COLO668 (cell line): ENCODE measurements around the gene KRTAP9-2.
A peak's percentile ranks its signal among the peaks of the same experiment; 100 is the strongest.
"Not testable (repeated sequence)": the region's sequence is repeated elsewhere in the genome, so short reads cannot be mapped to it uniquely, and the experiment has no call there.

Experiments
- DNase-seq: peaks from one replicate; lab custom pipeline; 2025; ENCODE audit not compliant: unreplicated experiment; lab: John Stamatoyannopoulos, UW

The KRTAP9-2 gene

DNA sequence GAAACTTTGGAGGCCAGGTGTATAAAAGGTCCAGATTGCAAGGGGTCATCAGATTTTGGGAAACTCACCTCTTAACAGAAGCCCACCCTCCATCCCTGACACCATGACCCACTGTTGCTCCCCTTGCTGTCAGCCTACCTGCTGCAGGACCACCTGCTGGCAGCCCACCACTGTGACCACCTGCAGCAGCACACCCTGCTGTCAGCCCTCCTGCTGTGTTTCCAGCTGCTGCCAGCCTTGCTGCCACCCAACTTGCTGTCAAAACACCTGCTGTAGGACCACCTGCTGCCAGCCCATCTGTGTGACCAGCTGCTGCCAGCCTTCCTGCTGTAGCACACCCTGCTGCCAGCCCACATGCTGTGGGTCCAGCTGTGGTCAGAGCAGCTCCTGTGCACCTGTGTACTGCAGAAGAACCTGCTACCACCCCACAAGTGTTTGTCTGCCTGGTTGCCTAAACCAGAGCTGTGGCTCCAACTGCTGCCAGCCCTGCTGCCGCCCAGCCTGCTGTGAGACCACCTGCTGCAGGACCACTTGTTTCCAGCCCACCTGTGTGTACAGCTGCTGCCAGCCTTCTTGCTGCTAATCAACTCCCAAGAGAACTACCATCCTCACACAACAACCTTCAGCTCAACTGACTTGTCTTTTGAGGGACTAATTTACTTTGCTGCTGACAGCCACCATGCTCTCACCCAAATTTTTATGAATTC, 6.1 kb downstream of the KRTAP9-2 start, which contains the start of gene KRTAP9-3:
Gene KRTAP9-3, plus strand, starts transcription at position 51 of the 707 bp plus-strand sequence. Its CDS starts 53 bp downstream, at position 104.
- DNase-seq = peak; percentile 14

DNA sequence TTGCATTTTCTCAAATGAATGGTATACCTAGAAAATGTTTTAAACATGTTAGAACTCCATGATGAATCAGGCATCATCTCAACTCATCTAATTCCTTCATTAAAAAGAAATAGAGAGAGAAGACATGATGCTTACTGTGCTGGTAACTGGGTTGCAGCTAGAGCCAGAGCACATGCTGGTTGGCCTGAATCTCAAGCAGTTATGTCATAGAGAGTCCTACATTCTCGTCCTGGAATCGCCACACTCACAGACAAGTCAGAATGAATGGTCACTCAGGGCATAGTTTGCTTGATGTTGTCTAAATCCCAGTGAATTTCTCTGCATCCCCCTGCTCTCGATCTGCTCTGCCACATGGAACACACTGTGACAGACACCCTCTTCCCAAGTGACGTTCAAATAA, 10.7 kb downstream of the KRTAP9-2 start:
- not testable (repeated sequence) for DNase-seq

DNA sequence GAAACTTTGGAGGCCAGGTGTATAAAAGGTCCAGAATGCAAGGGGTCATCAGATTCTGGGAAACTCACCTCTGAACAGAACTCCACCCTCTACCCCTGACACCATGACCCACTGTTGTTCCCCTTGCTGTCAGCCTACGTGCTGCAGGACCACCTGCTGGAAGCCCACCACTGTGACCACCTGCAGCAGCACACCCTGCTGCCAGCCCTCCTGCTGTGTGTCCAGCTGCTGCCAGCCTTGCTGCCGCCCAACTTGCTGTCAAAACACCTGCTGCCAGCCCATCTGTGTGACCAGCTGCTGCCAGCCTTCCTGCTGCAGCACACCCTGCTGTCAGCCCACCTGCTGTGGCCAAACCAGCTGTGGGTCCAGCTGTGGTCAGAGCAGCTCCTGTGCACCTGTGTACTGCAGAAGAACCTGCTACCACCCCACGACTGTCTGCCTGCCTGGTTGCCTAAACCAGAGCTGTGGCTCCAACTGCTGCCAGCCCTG, 11.5 kb downstream of the KRTAP9-2 start, which contains the start of gene KRTAP9-8:
Gene KRTAP9-8, plus strand, starts transcription at position 51 of the 489 bp plus-strand sequence. Its CDS starts 53 bp downstream, at position 104.
- peak; percentile 6 for DNase-seq

DNA sequence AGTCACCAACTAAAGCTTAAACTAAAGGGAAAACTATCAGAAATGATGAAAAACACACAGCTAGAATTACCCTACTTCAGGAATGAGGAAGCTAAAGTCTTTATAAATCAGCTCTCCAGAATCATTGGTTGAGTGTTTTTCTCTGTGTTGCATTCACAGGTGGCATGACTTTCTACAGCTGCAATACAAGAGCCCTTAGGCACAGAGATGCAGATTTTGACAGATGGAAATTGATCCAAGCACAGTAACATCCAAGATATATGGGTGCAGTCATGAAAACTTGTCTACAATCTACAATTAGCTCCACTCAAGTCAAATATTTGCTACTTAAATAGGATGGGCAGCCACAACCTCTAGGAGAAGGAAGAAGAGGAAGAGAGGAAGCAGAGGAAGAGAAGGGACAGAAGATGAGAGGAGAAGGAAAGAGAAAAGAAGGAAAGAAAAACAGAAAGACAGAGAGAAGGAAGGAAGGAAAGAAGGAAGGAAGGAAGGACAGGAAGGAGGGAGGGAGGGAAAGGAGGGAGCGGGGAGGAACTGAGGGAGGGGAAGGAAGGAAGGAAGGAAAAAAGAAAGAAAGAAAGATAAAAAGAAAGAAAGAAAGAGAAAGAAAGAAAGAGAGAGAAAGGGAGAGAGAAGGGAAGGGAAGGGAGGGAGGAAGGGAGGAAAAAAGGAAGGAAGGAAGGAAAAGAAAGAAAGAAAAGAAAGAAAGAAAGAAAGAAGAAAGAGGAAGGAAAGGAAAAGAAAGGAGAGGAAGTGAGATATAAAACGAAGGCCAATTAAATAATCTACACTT, 20.7 kb downstream of the KRTAP9-2 start:
- not testable (repeated sequence) for DNase-seq

DNA sequence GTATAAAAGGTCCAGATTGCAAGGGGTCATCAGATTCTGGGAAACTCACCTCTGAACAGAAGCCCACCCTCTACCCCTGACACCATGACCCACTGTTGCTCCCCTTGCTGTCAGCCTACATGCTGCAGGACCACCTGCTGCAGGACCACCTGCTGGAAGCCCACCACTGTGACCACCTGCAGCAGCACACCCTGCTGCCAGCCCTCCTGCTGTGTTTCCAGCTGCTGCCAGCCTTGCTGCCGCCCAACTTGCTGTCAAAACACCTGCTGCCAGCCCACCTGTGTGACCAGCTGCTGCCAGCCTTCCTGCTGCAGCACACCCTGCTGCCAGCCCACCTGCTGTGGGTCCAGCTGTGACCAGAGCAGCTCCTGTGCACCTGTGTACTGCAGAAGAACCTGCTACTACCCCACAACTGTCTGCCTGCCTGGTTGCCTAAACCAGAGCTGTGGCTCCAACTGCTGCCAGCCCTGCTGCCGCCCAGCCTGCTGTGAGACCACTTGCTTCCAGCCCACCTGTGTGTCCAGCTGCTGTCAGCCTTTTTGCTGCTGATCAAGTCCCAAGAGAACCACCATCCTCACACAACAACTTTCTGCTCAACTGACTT, 23.3 kb downstream of the KRTAP9-2 start, which contains the start of gene KRTAP9-4:
Gene KRTAP9-4, plus strand, starts transcription at position 51 of the 604 bp plus-strand sequence. Its CDS starts 34 bp downstream, at position 85.
- peak; percentile 4 for DNase-seq

DNA sequence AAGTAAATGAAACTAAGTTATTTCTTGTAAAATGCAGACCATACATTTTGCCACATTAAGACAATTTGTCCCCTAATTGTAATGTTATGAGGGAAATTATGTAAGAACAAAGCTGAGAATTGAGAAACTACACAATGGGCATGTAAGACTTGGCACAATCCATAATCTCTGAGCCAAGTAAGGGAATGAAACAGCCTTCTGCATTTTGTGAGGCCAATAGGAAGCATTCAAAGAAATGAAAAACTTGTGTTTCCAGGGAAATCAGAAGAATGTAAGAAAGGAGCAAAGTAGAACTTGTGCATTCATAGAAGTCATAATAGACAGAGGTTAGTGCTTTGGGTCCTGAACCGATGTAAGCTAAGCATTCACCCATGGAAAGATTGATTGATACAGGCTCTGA, 24.8 kb downstream of the KRTAP9-2 start:
- DNase-seq = no peak

DNA sequence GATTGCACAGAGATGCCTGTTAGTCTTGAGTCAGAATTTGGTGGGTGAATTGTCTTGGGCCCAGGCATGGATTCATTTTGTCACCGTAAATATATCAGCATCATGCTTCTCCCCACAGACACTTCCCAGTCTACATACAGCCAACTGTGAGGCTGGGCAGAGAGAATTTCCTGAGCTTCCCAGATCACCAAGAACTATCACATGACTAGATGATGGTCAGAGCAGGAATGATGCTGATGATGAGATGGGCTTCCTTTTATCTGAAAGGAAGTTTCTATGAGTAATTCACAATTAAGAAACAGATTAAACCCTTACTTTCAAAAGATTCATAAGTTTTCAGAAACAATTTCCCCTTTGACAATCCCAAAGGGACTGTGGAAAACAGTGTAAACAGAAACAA, 28.4 kb downstream of the KRTAP9-2 start:
- no peak for DNase-seq

DNA sequence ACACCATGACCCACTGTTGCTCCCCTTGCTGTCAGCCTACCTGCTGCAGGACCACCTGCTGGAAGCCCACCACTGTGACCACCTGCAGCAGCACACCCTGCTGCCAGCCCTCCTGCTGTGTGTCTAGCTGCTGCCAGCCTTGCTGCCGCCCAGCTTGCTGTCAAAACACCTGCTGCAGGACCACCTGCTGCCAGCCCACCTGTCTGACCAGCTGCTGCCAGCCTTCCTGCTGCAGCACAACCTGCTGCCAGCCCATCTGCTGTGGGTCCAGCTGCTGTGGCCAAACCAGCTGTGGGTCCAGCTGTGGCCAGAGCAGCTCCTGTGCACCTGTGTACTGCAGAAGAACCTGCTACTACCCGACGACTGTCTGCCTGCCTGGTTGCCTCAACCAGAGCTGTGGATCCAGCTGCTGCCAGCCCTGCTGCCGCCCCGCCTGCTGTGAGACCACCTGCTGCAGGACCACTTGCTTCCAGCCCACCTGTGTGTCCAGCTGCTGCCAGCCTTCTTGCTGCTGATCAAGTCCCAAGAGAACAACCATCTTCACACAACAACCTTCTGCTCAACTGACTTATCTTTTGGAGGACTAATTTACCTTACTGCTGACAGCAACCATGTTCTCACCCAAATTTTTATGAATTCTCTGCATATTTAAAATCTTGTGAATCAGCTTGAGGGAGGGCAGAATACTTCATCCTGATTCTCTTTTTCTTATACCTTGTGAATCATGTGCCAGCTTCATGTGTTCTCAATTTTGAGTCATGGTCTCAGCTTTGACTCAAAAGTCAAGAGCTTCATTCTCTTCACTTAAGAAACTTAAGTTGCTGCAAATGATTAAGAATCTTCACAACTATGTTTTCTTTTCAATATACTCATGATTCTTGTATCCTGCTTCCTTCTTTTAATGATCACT, 29.2 kb downstream of the KRTAP9-2 start, which contains the start of gene KRTAP9-9:
Gene KRTAP9-9, plus strand, starts transcription at position 4 of the 910 bp plus-strand sequence.
- DNase-seq = peak; percentile 2

DNA sequence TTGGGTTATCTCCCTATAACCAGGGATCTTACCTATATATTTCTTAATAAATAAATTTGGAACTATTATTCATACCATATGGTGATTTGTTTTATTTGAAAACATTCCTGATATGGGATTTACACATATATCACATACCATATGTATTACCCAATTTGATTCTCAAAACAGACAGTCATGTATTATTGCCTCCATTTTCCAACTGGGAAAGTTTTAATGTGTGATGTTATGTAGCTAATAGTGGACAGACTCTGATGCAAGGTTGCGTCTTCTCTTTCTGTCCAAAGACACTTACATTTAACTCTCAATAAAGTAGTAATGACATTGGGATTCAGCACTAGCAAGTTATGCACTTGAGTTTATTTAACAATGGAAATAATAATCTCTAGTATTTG, 29.8 kb downstream of the KRTAP9-2 start:
- DNase-seq = no peak

DNA sequence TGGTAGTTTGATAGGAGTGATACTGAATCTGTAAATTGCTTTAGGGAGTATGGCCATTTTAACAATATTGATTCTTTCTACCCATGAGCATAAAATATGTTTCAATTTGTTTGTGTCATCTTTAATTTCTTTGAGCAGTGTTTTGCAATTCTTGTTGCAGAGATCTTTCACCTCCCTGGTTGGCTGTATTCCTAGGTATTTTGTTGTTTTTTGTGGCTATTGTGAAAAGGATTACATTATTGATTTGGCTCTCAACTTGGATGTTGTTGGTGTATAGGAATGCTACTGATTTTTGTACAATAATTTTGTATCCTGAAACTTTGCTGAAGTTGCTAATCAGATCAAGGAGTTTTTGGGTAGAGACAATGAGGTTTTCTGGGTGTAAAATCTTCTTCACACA, 32.0 kb downstream of the KRTAP9-2 start:
- no peak for DNase-seq

DNA sequence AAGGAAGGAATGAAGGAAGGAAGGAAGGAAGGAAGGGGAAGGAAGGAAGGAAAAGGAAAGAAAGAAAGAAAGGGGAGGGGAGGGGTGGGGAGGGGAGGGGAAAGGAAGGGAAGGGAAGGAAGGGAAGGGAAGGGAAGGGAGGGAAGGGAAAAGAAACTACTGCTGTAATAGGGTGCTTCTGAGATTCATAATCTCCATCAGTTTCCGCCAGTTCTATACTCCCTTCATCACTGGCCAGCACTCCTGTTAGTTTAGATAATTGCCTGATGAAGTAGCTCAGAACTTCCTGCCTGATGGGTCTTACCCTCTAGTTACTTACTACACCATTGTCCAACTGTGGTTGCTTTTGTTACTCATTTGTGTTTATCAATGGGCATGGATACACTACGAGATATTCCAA, 36.8 kb downstream of the KRTAP9-2 start:
- no peak for DNase-seq

DNA sequence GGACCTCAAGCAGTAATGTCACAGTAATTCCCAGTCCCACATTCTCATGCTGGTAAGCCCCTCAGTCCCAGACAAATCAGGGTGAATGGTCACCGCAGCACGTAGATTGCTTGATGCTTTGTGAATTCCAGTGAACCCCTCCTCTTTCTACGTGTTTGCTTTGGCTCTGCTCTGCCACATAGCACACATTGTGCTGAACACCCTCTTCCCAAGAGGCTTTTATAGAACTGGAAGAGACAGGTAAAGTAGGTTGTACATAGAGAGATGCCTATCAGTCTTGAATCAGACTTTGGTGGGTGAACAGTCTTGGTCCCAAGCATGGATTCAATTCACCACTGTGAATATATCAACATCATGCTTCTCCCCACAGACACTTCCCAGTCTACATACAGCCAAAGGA, 38.2 kb downstream of the KRTAP9-2 start:
- no peak for DNase-seq

DNA sequence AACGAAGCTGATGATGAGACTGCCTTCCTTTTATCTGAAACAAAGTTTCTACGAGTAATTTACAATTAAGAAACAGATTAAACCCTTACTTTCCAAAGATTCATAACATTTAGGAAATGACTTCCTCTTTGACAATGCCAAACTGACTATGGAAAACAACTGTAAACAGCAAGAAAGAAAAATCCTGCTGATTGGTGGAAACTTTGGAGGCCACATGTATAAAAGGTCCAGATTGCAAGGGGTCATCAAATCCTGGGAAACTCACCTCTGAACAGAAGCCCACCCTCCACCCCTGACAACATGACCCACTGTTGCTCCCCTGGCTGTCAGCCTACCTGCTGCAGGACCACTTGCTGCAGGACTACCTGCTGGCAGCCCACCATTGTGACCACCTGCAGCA, 38.6 kb downstream of the KRTAP9-2 start, which contains the start of gene KRTAP9-6:
Gene KRTAP9-6, plus strand, starts transcription at position 301 of the 400 bp plus-strand sequence. Its CDS starts 0 bp downstream, at position 301.
- no peak for DNase-seq

DNA sequence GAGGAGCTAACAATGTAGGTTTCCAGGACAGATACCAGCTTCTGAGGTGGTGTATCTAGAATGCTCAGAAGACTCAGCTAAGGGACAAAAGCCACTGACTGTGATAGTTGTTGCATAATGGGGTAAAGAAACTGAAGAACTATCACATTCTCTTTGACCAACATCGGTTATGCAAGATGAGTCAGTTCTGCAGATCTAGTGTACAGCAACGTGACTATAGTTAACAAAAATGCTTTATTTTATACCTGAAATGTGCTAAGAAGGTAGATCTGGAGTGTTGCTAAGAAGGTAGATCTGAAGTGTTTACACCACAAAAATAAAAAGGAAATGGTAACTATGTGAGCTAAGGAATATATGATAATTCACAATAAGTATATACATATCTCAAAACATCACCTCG, 41.3 kb downstream of the KRTAP9-2 start:
- DNase-seq = no peak

DNA sequence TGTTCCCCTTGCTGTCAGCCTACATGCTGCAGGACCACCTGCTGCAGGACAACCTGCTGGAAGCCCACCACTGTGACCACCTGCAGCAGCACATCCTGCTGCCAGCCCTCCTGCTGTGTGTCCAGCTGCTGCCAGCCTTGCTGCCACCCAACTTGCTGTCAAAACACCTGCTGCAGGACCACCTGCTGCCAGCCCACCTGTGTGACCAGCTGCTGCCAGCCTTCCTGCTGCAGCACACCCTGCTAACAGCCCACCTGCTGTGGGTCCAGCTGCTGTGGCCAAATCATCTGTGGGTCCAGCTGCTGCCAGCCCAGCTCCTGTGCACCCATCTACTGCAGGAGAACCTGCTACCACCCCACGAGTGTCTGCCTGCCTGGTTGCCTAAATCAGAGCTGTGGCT, 44.9 kb downstream of the KRTAP9-2 start:
- not testable (repeated sequence) for DNase-seq

DNA sequence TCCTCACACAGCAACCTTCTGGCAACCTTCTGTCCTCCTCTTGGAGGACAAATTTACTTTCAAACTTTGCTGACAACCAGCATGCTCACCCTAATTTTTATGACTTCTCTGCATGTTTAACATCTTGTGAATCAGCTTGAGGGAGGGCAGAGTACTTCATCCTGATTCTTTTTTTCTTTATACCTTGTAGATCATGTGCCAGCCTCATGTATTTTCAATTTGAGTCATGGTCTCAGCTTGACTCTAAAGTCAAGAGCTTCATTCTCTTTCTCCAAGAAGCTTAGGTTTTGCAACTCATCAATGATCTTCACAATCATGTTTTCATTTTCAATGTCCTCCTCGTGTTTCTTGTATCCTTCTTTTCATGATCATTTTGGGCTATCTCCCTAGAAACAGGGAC, 45.4 kb downstream of the KRTAP9-2 start:
- no peak for DNase-seq

DNA sequence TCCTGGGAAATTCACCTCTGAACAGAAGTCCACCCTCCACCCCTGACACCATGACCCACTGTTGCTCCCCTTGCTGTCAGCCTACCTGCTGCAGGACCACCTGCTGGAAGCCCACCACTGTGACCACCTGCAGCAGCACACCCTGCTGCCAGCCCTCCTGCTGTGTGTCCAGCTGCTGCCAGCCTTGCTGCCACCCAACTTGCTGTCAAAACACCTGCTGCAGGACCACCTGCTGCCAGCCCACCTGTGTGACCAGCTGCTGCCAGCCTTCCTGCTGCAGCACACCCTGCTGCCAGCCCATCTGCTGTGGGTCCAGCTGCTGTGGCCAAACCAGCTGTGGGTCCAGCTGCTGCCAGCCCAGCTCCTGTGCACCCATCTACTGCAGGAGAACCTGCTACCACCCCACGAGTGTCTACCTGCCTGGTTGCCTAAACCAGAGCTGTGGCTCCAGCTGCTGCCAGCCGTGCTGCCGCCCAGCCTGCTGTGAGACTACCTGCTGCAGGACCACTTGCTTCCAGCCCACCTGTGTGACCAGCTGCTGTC, 49.3 kb downstream of the KRTAP9-2 start, which contains the start of gene KRTAP9-7:
Gene KRTAP9-7, plus strand, starts transcription at position 51 of the 543 bp plus-strand sequence. Its CDS starts 0 bp downstream, at position 51.
- not testable (repeated sequence) for DNase-seq
